Activated T-helper 9 cell treated with anti-CD3 and anti-CD28 coated beads, Interleukin-2, amount 50 U/mL, for 16 hours (primary cell): ENCODE measurements around the gene GNG2.

Source experiments
- DNase-seq: peaks from one replicate; pipeline ENCODE4 v3.0.0-alpha.2; 2020; ENCODE audit warnings: low read depth

GNG2 gene

DNA sequence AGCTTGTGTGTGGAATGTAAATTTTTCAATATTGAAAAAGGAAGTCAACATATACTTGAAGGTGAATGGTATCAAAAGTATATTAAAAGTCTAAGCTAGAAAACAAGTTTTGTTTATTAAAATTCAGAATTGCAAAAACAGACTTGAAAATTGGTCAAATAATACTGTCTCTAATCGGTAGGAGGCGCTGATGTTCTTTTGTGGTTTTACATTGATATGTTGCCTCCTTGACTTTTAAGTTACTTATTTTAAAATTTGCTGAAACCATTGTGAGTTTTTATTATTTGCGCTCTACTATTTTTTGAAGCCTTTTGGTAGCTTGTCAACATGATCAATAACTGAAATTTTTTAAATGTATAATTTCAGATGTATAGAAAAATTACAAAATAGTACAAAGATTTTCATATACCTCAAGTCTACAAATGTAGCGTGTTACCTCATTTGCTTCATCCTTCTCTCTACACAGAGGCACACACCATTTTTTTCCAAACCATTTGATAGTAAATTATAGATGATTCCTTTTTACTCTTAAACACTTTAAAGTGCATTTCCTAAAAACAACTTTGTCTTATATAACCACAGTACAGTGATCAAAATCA is 135.8 kb downstream of the GNG2 start:
- DNase-seq: no peak

DNA sequence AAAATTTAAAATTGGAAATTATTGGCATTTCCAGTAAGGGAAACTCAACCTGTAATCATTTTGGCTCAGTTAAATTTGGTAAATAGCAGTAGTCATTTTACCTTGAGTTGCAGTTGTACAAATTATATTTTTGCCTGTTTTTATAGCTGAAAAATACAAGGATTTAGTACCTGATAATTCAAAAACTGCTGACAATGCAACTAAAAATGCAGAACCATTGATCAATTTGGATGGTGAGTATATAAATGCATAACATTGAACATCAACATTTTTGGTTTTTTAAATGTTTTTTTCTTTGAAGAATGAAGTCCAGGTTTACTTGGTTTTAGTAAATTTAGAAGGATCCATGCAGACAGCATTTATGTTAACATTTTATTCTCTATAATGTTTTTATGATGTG is 137.9 kb downstream of the GNG2 start:
- DNase-seq: no peak

DNA sequence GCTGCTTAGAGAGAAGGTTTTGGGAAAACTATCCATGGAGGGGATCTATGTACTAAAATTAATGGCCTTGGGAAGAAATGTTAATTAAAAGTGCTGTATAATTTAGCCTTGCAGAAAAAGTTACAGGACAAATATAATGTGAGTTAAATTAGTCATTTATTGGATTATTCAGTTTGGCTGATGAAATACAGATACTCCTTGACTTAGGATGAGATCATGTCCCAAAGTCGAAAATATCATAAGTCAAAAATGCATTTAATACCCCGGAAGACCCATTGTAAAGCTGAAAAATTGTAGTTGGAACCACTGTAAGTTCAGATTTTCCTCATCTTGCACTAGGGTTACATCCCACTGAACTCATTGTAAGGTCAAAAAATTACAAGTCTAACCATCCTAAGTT is 138.7 kb downstream of the GNG2 start:
- DNase-seq: no peak

DNA sequence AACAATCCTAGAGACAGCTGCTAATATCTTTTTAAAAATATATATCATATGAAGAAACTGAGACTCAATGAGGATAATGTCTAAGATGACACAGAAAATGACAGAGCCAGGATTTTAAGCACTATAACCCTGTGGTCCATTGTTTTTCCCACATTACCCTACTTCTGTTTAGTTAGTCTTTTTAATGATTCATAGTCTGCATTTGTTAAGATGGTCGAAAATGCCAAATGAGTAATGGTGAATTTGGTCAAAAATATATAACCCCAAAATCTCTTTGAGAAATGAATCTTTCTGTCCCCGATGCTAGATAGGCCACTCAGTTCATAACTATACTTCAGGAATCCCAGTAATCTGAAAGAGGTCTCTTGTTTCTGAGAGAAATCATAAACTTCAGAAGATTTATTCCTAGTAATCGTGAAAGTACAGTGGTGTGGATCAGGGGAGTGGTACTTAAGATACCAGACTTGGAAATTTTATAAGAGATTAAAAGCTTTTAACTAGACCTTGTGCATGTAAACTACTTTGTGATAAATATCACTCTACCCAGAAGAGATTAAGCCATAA is 139.7 kb downstream of the GNG2 start:
- no peak for DNase-seq

DNA sequence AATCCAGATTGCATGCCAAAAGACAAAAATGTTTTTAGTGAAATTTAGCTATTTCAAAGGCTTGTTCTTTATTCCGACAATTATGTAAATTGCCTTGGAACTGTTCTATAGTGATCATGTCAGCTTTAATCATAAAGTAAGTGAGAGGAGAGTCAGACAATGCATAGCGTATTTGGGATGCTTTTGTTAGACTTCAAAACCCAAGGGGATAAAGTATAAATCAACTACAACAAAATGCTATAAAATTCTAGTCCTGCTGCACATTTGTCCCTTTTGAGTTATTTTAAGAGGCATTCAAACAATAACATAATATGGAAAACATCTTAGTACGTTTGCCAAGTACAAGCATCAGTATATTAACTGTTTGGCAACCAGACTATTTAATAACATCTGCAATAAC is 140.3 kb downstream of the GNG2 start:
- no peak for DNase-seq

DNA sequence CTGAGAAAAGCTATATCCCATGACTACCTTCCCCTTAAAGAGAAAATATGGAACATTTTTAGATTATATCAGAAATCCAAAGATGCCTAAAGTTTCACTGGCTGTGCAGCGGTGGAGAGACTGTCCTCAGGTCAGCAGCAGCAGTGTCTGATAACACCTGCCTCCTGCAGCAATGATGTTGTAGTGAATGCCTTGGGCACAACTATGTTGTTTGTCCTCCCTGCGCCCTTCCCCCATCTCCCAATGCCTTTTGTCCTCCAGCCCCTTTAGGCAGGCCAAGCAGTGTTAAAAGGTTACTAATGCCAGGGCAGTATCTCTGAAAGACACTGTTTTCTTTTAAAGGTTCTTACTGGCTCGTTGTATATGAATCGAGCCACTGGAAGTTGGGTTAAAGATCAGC is 142.1 kb downstream of the GNG2 start:
- DNase-seq: no peak

DNA sequence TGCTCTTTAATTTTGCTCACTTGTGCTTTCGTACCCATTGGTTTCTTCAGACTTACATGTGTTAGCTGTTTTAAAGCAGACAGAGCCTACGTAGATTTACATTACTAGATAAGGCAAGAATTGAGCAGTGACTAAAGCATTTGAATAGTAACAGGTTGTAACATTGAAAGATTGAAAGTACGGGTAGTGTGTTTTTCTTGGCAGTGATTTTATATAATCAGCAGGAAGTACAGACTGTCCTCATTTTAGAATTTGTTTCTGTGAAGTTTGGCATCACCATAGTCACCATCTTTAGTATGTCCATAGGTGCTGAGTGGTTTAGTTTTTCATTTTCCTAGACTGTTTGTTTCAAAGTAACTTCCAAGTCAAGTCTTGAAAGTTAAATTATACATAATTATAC is 142.9 kb downstream of the GNG2 start:
- DNase-seq: no peak

DNA sequence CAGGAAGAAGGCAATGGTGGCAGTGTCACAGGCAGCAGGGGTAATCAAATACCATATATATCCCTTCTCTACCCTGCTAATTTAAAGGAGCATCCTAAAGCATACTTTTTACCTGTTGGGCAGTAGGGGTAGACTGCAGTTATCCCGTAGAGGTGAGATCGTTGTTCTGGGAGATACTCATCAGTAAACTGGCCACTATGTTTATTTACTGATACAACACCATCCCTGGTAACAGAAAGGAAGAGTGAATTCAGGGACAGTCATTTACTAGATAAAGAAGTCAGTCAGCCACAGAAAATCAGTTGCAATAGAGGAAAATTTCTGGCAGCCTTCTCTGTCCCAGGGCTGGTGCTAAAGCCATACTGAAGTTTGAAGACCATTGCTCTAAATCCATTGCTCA is 145.2 kb downstream of the GNG2 start:
- no peak for DNase-seq

DNA sequence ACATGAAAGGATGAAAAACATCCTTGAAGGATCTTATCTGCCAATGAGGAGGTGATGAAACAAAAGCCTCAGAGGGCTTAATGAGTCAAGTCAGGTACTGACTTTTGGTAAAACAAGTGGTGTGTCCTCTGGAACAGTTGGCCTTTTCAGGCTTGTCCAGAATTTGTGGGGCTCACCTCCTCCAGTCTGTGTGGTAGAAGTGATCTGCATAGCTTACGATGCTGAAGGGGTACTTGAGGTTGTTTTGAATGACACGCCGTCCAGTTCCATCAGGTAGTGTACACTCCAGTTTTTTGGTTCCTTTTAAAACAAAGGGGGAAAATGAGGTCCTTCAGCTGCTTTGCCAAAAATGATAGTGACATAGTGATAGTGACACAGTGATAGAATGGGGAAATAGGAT is 145.9 kb downstream of the GNG2 start:
- no peak for DNase-seq

DNA sequence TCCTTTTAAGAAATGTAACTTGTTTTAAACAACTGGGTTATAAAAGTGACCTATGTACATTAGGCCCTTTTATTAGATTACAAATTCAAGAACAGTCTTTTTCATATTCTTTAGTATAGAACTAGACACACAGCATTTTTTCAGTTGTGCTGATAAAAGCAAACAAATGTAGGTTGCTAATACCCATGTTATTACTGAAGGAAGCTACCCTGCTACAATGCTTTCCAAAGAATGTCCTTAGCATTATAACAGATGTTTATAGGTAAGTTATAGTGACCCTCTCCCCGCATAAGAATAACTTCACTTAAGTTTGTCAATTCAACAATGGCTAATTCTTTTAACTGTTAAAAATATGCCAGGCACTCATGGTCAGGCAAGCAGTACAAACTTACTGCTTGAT is 146.8 kb downstream of the GNG2 start:
- DNase-seq: no peak

DNA sequence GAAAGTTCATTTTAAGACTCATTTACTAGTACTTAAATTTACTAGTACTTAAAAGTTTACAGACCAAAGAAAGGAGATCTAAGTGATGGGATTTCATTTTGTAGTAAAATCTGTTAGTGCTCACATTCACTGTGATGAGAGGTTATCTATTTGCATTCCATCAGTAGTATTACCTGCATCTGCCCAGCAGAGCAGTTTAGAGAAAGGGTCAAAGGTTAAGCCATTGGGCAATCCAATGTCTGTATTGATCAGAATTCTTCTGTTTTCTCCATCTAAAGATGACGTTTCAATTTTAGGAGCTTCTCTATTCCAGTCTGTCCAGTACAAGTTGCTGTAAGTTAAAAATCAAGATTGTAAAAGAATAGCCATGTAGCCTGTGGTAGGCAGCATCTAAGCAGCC is 147.2 kb downstream of the GNG2 start:
- DNase-seq: no peak

DNA sequence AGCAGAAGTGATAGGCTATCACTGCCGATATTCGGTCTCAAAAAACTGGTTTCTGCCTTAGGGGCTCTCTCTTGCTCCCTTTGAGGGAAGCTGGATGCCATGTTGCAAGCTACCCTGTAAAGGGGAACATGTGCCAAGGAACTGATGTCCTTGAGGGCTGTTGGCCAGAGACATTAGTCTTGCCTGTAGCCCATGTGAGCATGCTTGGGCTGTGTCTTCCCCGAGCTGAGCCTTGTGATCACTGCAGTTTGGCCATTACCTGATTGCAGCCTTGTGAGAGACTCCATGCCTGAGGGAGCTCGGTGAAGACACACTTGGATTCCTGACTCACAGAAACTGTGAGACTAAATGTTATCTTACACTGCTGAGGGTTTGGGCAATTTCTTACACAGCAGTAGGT is 147.7 kb downstream of the GNG2 start:
- no peak for DNase-seq

DNA sequence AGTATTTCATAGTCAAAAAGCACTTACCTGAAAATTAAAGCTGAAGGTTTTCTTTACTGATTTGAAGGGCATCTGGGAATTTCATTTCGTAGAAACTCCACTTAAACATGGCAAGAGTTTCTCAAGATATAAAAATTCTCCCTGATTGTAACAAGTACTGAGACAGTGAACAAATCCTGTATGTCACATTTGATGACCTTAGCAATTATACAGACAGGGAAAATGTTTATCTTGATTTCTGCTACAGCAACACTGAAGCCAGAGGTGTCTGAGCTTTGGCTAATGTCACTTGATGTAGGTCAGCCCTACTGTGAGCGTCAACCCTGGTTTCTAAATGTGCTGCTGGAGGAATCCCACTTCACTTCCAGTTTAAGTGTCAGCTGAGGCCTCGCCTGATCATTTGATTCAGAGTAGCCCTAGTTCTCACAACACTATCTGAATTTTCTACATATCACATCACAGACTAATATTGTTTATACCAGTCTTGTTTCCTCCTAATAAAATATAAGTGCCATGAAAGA is 149.8 kb downstream of the GNG2 start:
- no peak for DNase-seq

DNA sequence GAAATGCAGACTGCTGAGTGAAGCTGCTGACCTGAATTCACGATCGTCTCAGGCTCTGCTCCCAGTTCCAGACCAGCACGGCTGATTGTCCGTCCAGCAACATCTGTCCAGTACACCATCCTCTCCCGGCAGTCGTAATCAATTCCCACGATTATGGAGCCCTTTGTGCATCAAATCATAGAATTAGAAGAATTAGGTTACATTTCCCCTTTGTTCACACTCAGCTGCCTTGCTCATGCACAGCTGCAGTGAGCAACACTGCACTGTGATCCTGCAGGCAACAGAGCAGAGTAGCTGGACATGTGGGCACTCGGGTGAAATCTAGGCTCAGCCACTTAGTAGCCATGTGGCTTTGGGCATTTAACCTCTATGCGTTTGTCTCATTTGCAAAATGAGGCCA is 151.1 kb downstream of the GNG2 start:
- DNase-seq: no peak

DNA sequence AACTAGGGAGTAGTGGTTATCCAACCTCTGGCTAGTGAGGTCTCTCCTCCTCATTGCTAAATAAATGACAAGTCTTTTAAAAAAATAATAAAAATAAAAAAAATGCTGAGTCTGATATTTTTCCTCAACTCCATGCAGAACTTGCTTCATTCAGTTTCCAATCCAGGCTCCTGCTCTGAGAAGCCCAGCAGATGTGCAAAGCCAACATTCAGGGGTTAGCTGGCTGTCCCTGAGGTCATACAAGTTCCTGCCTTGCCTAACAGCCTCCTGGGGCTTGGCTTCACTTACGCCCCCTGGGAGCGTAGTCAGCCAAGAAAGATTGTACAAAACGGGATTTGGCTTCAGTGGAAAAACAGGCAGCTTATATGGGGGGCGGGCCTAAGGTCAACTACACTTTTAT is 152.2 kb downstream of the GNG2 start:
- no peak for DNase-seq

DNA sequence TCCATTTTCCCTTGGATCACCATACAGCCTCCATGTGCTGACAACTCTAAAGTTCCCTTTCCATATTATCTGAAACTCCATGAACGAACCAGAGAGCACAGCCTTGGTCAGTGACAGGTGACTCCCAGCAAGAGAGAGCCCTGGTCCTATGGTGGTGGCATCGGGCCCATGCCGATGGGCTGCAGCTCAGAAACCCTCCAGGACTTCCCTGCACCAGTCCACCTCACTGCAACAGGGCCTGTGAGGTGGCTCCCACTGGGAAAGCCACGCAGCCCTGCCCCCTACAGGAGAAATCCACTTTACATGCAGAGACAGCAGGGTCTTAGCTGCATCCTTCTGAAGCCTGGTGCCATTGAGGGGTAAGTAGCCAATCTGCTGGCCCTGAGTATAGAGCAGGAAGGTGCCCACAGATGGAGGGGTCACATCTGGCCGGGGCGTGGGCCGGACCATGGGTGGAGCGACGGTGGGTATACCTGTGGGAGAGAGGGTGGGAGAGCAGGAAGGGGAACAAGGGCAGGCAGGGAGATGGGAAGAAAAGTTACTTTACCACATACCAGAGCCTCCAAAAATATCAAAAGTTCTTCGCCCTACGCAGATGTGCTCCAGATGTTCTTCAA is 153.7 kb downstream of the GNG2 start:
- no peak for DNase-seq

DNA sequence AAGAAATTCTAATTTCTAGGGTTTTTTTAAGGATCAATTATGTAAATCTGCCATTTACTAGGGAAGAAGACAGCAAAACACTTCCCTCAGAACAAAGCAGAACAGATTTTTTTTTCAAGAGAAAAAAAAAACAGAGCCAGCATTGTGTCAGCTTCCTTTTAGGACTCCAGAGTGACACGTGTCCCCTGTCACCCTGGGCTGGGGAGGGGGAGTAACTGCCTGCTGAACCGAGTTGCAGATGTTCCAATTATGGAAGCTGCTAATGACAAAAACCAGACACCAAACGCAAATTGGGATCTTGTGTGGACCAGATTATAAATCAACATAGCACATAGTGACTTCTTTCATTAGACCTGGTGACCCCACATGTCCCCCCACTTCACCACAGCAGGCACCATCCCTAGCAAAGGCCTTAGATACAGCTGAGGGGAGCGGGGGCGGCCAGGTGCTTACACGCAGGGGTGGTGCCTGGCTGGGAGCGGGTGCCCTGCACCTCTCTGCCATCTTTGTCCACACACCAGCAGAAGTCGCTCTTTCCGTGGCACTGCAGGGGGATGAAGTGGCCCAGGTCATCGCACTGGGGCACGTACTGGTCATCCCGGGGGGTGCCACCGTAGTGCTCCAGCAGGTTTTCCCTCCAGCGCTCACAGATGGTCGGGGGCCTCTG is 154.3 kb downstream of the GNG2 start:
- no peak for DNase-seq

DNA sequence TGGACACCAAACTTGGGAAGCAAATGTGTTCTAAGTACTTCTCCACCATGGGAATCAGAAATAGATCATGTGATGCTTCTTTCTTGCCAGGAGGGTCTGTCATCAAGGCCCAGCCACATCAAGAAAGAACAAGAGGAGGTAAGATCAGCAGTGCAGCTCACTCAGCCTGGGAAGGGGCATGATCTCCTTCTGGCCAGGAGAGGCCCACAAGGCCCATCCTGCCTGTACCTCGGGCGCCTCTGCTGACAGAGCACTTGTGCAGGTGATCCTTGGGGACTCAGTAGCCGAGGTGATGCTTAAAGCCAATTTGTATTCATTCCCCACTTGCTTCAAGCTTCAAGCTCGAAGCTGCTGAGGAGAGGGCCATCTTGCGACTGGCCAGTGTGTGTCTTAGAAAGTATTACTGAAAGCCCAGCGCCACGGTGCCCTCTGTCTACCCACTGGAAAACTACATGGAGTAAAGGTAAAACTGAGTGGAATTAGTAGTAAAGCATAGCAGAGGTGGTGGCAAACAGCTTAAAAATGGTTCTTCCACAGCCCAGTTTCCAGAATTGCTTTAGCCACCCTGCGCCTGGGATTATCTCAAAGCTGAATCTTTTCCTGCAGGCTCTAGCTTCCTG is 155.1 kb downstream of the GNG2 start:
- DNase-seq: no peak

DNA sequence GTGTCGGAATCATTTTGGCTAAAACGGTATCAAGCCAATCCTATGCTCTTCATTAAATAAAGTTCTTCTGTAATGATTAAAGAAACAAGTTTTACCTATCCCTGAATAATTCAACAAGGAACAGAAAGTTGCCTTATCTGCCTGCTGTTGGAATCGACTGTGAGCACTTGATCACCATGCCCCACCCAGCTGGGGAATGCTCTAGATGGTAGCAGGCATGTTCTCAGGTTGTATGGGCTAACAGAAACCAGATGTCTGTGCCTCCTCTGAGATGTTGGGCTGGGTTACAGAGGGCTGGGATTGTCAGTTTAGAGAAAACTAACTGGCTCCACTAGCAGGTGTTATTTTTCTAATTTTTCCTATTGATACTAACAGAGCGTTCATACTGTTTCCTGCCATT is 157.8 kb downstream of the GNG2 start:
- DNase-seq: no peak

DNA sequence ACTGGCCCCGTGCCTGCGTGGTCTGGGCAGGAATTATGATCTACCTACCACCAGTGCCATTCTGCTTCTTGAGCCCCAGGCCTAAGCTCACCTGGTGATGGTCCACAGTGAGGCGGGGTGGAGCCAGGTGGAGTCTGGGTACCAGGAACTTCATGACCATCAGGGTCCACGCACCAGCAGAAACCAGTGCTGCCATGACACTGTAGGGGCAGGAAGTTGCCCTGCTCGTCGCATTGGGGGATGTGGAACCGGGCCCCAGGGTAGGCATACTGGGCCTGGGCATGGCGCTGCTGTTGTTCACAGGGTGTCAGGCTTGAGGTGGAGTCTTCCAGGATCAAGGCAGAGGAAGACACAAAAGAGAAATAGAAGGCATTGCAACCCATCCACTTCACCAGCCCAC is 158.6 kb downstream of the GNG2 start:
- no peak for DNase-seq
